Prostate gland (tissue), 2 donors: ENCODE data around the gene NDST1.

ENCODE experiments used
- POLR2AphosphoS5 ChIP-seq: sonication (generic); formaldehyde crosslinking; IDR thresholded peaks from one replicate; pipeline ENCODE4 v1.6.1; 2017; ENCODE audit warnings: antibody characterized with exemption
- TF ChIP-seq, protein P1 (sequence below), 4 experiments: fragments of 200-600 bp in 2 of 4; fragments of 450-650 bp in 2 of 4; sonication (generic) in 2 of 4; IDR thresholded peaks; 1 replicate in 3 of 4; 2 replicates in 1 of 4; pipeline ENCODE4 v1.5.1; 2016 to 2019; ENCODE audit warnings: antibody characterized with exemption in 4 of 4, mild to moderate bottlenecking in 2 of 4, moderate library complexity in 2 of 4

DNA sequence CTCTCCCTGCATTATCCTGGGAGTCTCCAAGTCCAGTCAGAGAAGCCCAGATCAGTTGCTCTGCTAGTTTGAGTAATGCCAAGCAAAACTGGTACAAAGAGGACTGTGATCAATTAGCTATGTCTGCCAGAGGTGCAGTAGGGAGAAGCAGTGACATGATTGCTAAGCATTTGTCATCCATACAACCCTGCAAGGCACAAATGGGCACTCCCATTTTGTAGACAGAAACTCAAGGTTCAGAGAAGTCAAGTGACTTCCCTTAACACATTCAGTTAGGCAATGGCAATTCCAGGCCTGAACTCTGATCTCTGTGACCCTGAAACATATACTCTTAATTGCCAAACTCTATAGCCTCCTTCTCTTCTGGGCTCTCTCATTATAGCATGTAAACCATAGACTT is 34.0 kb downstream of the NDST1 start:
- no peak for TF ChIP-seq POLR2AphosphoS5
- TF ChIP-seq, protein P1, sequence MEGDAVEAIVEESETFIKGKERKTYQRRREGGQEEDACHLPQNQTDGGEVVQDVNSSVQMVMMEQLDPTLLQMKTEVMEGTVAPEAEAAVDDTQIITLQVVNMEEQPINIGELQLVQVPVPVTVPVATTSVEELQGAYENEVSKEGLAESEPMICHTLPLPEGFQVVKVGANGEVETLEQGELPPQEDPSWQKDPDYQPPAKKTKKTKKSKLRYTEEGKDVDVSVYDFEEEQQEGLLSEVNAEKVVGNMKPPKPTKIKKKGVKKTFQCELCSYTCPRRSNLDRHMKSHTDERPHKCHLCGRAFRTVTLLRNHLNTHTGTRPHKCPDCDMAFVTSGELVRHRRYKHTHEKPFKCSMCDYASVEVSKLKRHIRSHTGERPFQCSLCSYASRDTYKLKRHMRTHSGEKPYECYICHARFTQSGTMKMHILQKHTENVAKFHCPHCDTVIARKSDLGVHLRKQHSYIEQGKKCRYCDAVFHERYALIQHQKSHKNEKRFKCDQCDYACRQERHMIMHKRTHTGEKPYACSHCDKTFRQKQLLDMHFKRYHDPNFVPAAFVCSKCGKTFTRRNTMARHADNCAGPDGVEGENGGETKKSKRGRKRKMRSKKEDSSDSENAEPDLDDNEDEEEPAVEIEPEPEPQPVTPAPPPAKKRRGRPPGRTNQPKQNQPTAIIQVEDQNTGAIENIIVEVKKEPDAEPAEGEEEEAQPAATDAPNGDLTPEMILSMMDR (IDR thresholded peaks at IDR 0.05) = no peak
